Tibial artery (tissue), 4 donors: Measurements from ENCODE around the gene ZBTB16.
A peak's percentile ranks its signal among the peaks of the same experiment; 100 is the strongest.

Experiments used
- DNase-seq, 2 donors: peaks; one replicate each; pipeline ENCODE4 v3.0.0-alpha.2; 2019
- H3K27ac ChIP-seq, 2 donors: fragments of 200-600 bp; sonication (generic) in 1 of 2; 1 replicate in 1 of 2; 2 replicates in 1 of 2; pipeline ENCODE4 v1.5.1; 2018 to 2019; ENCODE audit warnings: mild to moderate bottlenecking in 1 of 2
- H3K27me3 ChIP-seq, 2 donors: fragments of 200-600 bp; sonication (generic) in 1 of 2; one replicate each; pipeline versions ENCODE4 v1.5.1 to v1.6.0; 2016 to 2019
- H3K36me3 ChIP-seq, 3 donors: fragments of 200-600 bp; sonication (generic) in 2 of 3; one replicate each; pipeline ENCODE4 v1.5.1; 2016 to 2019; ENCODE audit warnings: mild to moderate bottlenecking in 2 of 3
- H3K4me1 ChIP-seq, 4 donors: fragments of 200-600 bp; sonication (generic) in 2 of 4; 1 replicate in 3 of 4; 2 replicates in 1 of 4; pipeline ENCODE4 v1.5.1; 2016 to 2019
- H3K4me3 ChIP-seq, 2 donors: fragments of 200-600 bp; sonication (generic) in 1 of 2; 1 replicate in 1 of 2; 2 replicates in 1 of 2; pipeline ENCODE4 v1.5.1; 2018 to 2019; ENCODE audit warnings: mild to moderate bottlenecking in 2 of 2
- H3K9me3 ChIP-seq, 3 donors: fragments of 200-600 bp; sonication (generic) in 1 of 3; one replicate each; pipeline ENCODE4 v1.5.1; 2016 to 2019
- intact Hi-C: fragments of 100-400 bp; cut with DNase I; formaldehyde crosslinking; loops from one replicate; pipeline ENCODE4 v1.15.0; 2023; ENCODE audit warnings: low total_unique reads
- TF ChIP-seq, protein P1 (sequence below), 2 experiments: fragments of 200-600 bp in 1 of 2; fragments of 450-650 bp in 1 of 2; IDR thresholded peaks; one replicate each; pipeline ENCODE4 v1.5.1; 2017 to 2019; ENCODE audit warnings: antibody characterized with exemption in 2 of 2, mild to moderate bottlenecking in 1 of 2, moderate library complexity in 1 of 2

The ZBTB16 gene

DNA sequence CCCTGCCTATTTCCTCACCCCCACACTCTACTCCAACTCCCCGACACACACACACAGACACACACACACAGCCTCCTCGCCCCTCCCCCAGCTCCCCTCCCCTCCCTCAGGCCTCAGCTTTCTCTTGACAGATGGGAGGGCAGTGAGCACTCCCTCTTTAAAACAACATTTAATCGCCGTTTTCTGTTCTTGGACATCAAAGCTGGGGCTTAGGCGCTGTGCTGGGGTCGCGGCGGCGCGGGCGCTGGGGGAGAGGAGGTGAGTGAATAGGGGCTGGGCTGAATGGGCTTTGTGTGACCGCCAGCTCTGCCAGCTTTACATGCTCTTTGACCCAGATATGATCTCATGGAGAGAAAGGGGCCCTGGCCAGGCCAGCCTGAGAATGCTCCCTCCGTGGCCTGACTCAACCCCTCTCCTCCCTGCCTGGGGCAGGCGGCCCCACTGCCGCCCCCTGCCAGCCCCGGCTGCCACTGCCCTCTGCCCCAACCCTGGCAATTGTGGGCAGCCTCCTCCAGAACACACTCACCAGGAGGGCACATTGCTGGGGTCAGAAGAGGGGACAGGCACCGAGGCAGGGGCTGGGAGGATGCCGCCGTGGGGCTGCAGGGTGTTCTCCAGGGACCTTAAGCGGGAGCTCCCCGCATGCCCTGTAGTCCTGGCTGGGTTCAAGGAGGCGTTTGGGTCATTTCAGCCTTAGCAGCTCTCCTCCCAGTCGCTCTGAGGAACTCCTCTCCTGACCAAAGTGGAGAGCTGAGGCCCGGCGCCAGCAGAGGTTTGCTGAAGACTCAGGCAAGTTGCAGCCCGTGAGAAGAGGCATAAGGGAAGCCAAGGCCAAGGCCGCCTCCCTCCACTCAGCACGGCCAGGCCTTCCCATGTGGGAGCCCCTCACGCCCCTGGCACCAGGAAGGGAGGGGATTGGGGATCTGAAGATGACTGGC is 198.4 kb downstream of the ZBTB16 start:
- H3K4me3 ChIP-seq: peak overlapping the region; percentile 8 to 16
- no peaks in the 10 kb centered on the region for H3K27me3 ChIP-seq
- TF ChIP-seq, protein P1, sequence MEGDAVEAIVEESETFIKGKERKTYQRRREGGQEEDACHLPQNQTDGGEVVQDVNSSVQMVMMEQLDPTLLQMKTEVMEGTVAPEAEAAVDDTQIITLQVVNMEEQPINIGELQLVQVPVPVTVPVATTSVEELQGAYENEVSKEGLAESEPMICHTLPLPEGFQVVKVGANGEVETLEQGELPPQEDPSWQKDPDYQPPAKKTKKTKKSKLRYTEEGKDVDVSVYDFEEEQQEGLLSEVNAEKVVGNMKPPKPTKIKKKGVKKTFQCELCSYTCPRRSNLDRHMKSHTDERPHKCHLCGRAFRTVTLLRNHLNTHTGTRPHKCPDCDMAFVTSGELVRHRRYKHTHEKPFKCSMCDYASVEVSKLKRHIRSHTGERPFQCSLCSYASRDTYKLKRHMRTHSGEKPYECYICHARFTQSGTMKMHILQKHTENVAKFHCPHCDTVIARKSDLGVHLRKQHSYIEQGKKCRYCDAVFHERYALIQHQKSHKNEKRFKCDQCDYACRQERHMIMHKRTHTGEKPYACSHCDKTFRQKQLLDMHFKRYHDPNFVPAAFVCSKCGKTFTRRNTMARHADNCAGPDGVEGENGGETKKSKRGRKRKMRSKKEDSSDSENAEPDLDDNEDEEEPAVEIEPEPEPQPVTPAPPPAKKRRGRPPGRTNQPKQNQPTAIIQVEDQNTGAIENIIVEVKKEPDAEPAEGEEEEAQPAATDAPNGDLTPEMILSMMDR (IDR thresholded peaks at IDR 0.05): peak; percentile 24 to 34
- peak; percentile 78 to 86 for DNase-seq
- peak overlapping the region; percentile 67 to 75 for H3K27ac ChIP-seq
- H3K4me1 ChIP-seq: peaks cover 0 to 94% (median 49%) of the 10 kb centered on the region in 4 donors
- intact Hi-C loops: loop anchor here (5.0 to 10.0 kb wide), 2 partner anchors 53 to 196 kb away; no protein-coding TSS in a partner anchor
- peaks cover 26 to 42% (median 34%) of the 10 kb centered on the region in 3 donors for H3K36me3 ChIP-seq
- H3K9me3 ChIP-seq: no peaks in the 10 kb centered on the region

DNA sequence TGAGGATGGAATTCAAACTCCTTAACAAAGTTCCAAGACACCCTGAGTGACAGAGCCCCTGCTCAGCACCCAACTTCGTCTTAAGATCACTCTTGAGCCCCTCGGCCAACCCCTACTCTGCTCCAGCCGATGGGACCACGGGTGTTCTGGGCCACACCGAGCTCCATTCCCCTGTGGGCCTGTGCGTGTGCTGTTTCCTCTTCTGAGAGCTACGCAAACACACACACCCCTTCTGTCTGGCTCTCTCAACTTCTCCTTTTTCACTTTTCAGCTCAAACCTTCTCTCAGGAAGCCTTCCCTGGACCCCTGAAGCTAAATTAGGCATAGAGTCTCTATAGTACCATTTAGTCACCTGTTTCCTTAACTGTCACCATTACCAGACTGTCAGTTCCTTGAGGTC is 199.2 kb downstream of the ZBTB16 start:
- Histone ChIP-seq H3K27ac (peak overlapping the region; percentile 67 to 75), H3K27me3 (no peaks in the 10 kb centered on the region), H3K9me3 (no peaks in the 10 kb centered on the region), H3K36me3 (peaks cover 19 to 34% (median 26%) of the 10 kb centered on the region in 3 donors), H3K4me3 (no peak overlapping the region), H3K4me1 (peaks cover 0 to 86% (median 45%) of the 10 kb centered on the region in 4 donors)
- intact Hi-C loops: loop anchor here (5.0 to 10.0 kb wide), 2 partner anchors 54 to 196 kb away; no protein-coding TSS in a partner anchor
- DNase-seq: no peak
- TF ChIP-seq, protein P1 (IDR thresholded peaks at IDR 0.05): no peak

GRCh38 chr11:114259124-114259526 is 199.6 kb downstream of the ZBTB16 start:
- intact Hi-C loops: loop anchor here (5.0 to 10.0 kb wide), 2 partner anchors 54 to 197 kb away; no protein-coding TSS in a partner anchor
- no peak overlapping the region for H3K4me3 ChIP-seq
- H3K9me3 ChIP-seq: no peaks in the 10 kb centered on the region
- H3K27ac ChIP-seq: peak overlapping the region; percentile 67 to 75
- peaks cover 0 to 81% (median 44%) of the 10 kb centered on the region in 4 donors for H3K4me1 ChIP-seq
- TF ChIP-seq, protein P1 (IDR thresholded peaks at IDR 0.05): no peak
- H3K27me3 ChIP-seq: no peaks in the 10 kb centered on the region
- peaks cover 18 to 30% (median 22%) of the 10 kb centered on the region in 3 donors for H3K36me3 ChIP-seq
- peak; percentile 78 to 85 for DNase-seq

DNA sequence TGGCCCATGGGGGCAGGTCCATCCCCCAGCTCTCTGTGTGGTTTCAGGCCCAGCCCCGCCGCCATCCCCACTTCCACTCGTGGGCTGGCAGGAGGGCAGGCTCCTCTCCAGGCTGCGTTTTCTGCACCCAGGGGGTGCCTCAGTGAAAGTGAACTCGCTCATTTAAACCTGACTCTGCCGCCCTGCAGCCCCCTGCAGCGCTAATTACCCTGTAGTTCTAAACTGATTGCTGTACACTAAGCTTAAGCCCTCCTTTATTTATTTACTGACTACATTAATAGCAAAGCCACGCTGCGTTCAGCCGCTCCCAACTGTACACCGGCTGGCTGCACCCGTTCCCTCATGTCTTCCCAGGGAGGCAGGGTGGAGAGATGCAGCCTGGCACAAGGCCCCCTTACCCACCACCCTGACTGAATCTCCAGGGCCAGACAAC is 200.1 kb downstream of the ZBTB16 start:
- H3K36me3 ChIP-seq: peaks cover 17 to 25% (median 17%) of the 10 kb centered on the region in 3 donors
- H3K4me1 ChIP-seq: peaks cover 0 to 77% (median 42%) of the 10 kb centered on the region in 4 donors
- DNase-seq: no peak
- H3K27me3 ChIP-seq: no peaks in the 10 kb centered on the region
- peak overlapping the region; percentile 67 to 75 for H3K27ac ChIP-seq
- no peak overlapping the region for H3K4me3 ChIP-seq
- intact Hi-C loops: loop anchor here (5.0 to 10.0 kb wide), 2 partner anchors 55 to 197 kb away; no protein-coding TSS in a partner anchor
- no peaks in the 10 kb centered on the region for H3K9me3 ChIP-seq
- TF ChIP-seq, protein P1 (IDR thresholded peaks at IDR 0.05): no peak

- no peaks in the 10 kb centered on the region for H3K27me3 ChIP-seq
- DNase-seq: no peak
- peaks cover 12 to 20% (median 13%) of the 10 kb centered on the region in 3 donors for H3K36me3 ChIP-seq
- H3K27ac ChIP-seq: peak overlapping the region; percentile 67 to 75
- peaks cover 0 to 72% (median 41%) of the 10 kb centered on the region in 4 donors for H3K4me1 ChIP-seq
- no peaks in the 10 kb centered on the region for H3K9me3 ChIP-seq
- intact Hi-C loops: loop anchor here (5.0 kb wide), 3 partner anchors 223 to 363 kb away; no protein-coding TSS in a partner anchor
- TF ChIP-seq, protein P1 (IDR thresholded peaks at IDR 0.05): no peak
- H3K4me3 ChIP-seq: no peak overlapping the region
Measured at GRCh38 chr11:114260077-114260476, 200.6 kb downstream of the ZBTB16 start.
